Measurements from ENCODE around the gene TSKU.
"Not testable (repeated sequence)": the region's sequence is repeated elsewhere in the genome, so short reads cannot be mapped to it uniquely, and the experiment has no call there.

Gene TSKU

GRCh38 chr11:76803811-76804600 lies 20.9 kb downstream of the TSKU start:
- DNase-seq = peak; percentile 16

GRCh38 chr11:76805206-76805913 lies 22.2 kb downstream of the TSKU start:
- no peak for DNase-seq

GRCh38 chr11:76806131-76806530 lies 23.0 kb downstream of the TSKU start:
- no peak for DNase-seq

GRCh38 chr11:76806608-76807205 lies 23.6 kb downstream of the TSKU start:
- DNase-seq = no peak

- DNase-seq = peak; percentile 56
Observed at GRCh38 chr11:76807206-76807875, 24.2 kb downstream of the TSKU start.

GRCh38 chr11:76808171-76808570 lies 25.0 kb downstream of the TSKU start:
- DNase-seq = no peak

- DNase-seq = no peak
Observed at GRCh38 chr11:76808996-76809395, 25.8 kb downstream of the TSKU start.

GRCh38 chr11:76810151-76810853 lies 27.1 kb downstream of the TSKU start:
- peak; percentile 17 for DNase-seq

GRCh38 chr11:76811259-76811658 lies 28.1 kb downstream of the TSKU start:
- DNase-seq = no peak

GRCh38 chr11:76814414-76814813 lies 31.3 kb downstream of the TSKU start:
- no peak for DNase-seq

GRCh38 chr11:76815678-76816077 lies 32.5 kb downstream of the TSKU start:
- DNase-seq = not testable (repeated sequence)

- no peak for DNase-seq
Observed at GRCh38 chr11:76820184-76820566, 37.0 kb downstream of the TSKU start.

GRCh38 chr11:76821396-76821795 lies 38.2 kb downstream of the TSKU start:
- not testable (repeated sequence) for DNase-seq

- DNase-seq = no peak
Observed at GRCh38 chr11:76822406-76822805, 39.2 kb downstream of the TSKU start.

- no peak for DNase-seq
Observed at GRCh38 chr11:76823481-76824028, 40.4 kb downstream of the TSKU start.

GRCh38 chr11:76824083-76824939 lies 41.2 kb downstream of the TSKU start:
- DNase-seq = no peak

GRCh38 chr11:76824980-76825725 lies 42.0 kb downstream of the TSKU start:
- no peak for DNase-seq

- DNase-seq = no peak
Observed at GRCh38 chr11:76825726-76826396, 42.7 kb downstream of the TSKU start.

GRCh38 chr11:76826508-76826907 lies 43.4 kb downstream of the TSKU start:
- not testable (repeated sequence) for DNase-seq

- DNase-seq = not testable (repeated sequence)
Observed at GRCh38 chr11:76827005-76827404, 43.8 kb downstream of the TSKU start.

Measured in CD4-positive, alpha-beta T cell treated with Interleukin-12 subunit alpha and Interleukin-12 subunit beta, for 1 hour (primary cell).